Stomach (tissue), 4 donors: ENCODE results near the gene TMEM238L.
A peak's percentile ranks its signal among the peaks of the same experiment; 100 is the strongest.

Experiments used
- EP300 ChIP-seq: sonication (generic); formaldehyde crosslinking; IDR thresholded peaks from one replicate; pipeline ENCODE4 v1.6.1; 2017; ENCODE audit warnings: antibody characterized with exemption
- POLR2AphosphoS5 ChIP-seq, 3 donors: sonication (generic); formaldehyde crosslinking; IDR thresholded peaks; one replicate each; pipeline ENCODE4 v1.6.1; 2016; ENCODE audit warnings: antibody characterized with exemption in 3 of 3
- TF ChIP-seq, protein P1 (sequence below), 7 experiments: fragments of 450-650 bp in 4 of 7; fragments of 200-600 bp in 3 of 7; sonication (generic) in 3 of 7; IDR thresholded peaks; one replicate each; pipeline ENCODE4 v1.5.1; 2016 to 2019; ENCODE audit warnings: antibody characterized with exemption in 7 of 7, control low read depth in 2 of 7, mild to moderate bottlenecking in 1 of 7

DNA sequence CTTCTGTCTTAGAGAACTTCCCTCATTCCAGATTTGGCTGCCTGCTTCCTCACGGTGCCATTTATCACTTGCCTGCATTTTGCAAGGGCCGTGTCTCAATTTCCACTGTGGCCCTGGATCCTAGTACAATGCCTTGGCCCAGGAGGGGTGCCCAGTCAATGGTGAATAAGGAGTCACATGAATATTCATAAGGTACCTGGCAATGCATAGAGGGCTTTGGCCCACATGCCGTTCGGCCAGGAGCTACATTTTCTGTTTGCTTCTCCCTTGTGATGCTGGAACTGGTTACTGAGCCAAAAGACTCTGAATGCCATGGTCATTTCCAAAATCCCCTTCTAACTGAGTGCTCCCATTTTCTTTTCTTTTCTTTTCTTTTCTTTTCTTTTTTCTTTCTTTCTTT is 38.8 kb upstream of the TMEM238L start:
- no peak for TF ChIP-seq EP300
- TF ChIP-seq POLR2AphosphoS5 (IDR thresholded peaks at IDR 0.05): peak in 1 of 3 donors; percentile 62
- TF ChIP-seq, protein P1, sequence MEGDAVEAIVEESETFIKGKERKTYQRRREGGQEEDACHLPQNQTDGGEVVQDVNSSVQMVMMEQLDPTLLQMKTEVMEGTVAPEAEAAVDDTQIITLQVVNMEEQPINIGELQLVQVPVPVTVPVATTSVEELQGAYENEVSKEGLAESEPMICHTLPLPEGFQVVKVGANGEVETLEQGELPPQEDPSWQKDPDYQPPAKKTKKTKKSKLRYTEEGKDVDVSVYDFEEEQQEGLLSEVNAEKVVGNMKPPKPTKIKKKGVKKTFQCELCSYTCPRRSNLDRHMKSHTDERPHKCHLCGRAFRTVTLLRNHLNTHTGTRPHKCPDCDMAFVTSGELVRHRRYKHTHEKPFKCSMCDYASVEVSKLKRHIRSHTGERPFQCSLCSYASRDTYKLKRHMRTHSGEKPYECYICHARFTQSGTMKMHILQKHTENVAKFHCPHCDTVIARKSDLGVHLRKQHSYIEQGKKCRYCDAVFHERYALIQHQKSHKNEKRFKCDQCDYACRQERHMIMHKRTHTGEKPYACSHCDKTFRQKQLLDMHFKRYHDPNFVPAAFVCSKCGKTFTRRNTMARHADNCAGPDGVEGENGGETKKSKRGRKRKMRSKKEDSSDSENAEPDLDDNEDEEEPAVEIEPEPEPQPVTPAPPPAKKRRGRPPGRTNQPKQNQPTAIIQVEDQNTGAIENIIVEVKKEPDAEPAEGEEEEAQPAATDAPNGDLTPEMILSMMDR (IDR thresholded peaks at IDR 0.05): no peak
